ENCODE results near the gene ZFAND3. TPM values are rescaled to one million over a fixed set of nuclear protein-coding genes. Genes with fewer than 3 reads are reported as not detected.

The ZFAND3 gene
- polyA plus RNA-seq, 1 of the 3 experiments (the other 2 are of a cell fraction), result 16.7 TPM

GRCh38 chr6:37774028-37774680, 45.4 kb upstream of the ZFAND3 start:
- Histone ChIP-seq H3K36me3 (replicated peaks in 1 of 2; ENCODE audit: control insufficient read depth in 1 of 2, insufficient read depth in 2 of 2, low read length in 1 of 2) (no peaks in the 10 kb centered on the region), H3K9ac (no peak overlapping the region), H3K9me2 (no peaks in the 10 kb centered on the region), H4K20me1 (ENCODE audit: insufficient read depth) (no peaks in the 10 kb centered on the region), H3K9me3 (0 out of 2 replicates have a peak, but pooled peaks cover 4% of the 10 kb centered on the region), H3K4me3 (ENCODE audit: low read depth in 2 of 2, low read length in 1 of 2) (no peak overlapping the region), H3K27me3 (ENCODE audit: insufficient read depth) (no peaks in the 10 kb centered on the region), H3K4me2 (no peak overlapping the region), H3K27ac (ENCODE audit: low read depth in 2 of 2, low read length in 1 of 2) (no peak overlapping the region), H2AFZ (ENCODE audit: low read depth) (no peak overlapping the region), H3K4me1 (ENCODE audit: control insufficient read depth in 1 of 2, insufficient read depth in 2 of 2, low read depth in 1 of 2, low read length in 1 of 2) (peaks cover 0 to 10% of the 10 kb centered on the region in 2 experiments; a peak in 1 of 4 replicates), H3F3A (replicated peaks; ENCODE audit: insufficient read depth) (no peaks in the 10 kb centered on the region), H3K79me2 (ENCODE audit: insufficient read depth) (no peaks in the 10 kb centered on the region)
- CTCF ChIA-PET, result no interaction called here
- POLR2A ChIA-PET, result no interaction called here
- no peak for TF ChIP-seq MAX (IDR thresholded peaks at IDR 0.05; ENCODE audit: low read depth)
- no peak for TF ChIP-seq EP300 (IDR thresholded peaks at IDR 0.05; ENCODE audit: borderline replicate concordance in 1 of 2, low read depth in 1 of 2, low read length in 1 of 2)
- no peak for TF ChIP-seq PBX3 (IDR thresholded peaks at IDR 0.05)
- TF ChIP-seq SMC3 (IDR thresholded peaks at IDR 0.05; ENCODE audit: low read depth, low read length), result no peak
- TF ChIP-seq CTCF (IDR thresholded peaks at IDR 0.05), result no peak
- no peak for TF ChIP-seq ZBTB33 (IDR thresholded peaks at IDR 0.05; ENCODE audit: borderline replicate concordance, low read depth)
- TF ChIP-seq POLR2AphosphoS5 (IDR thresholded peaks at IDR 0.05; ENCODE audit: low read depth, low read length), result no peak
- no peak for TF ChIP-seq IRF3 (IDR thresholded peaks at IDR 0.05; ENCODE audit: low read depth, low read length)
- no peak for TF ChIP-seq USF2 (IDR thresholded peaks at IDR 0.05; ENCODE audit: borderline replicate concordance, low read depth, low read length)
- TF ChIP-seq USF1 (IDR thresholded peaks at IDR 0.05; ENCODE audit: borderline replicate concordance, low read depth), result no peak
- no peak for DNase-seq
- WGBS (ENCODE audit: low lambda C conversion rate), result 95% methylated on average over 3 of the region's 3 CpGs

All from SK-N-SH (cell line).